A549 (cell line): ENCODE results near the gene PRRX2. TPM values are rescaled to one million over a fixed set of nuclear protein-coding genes. Genes with fewer than 3 reads are reported as not detected.

Experiments used
- ATAC-seq, 2 experiments: fragments of 200-7000 bp in 1 of 2; fragments of >200 bp in 1 of 2; cut with Nextera tagmentation in 1 of 2; cut with Tn5 transposase in 1 of 2; 3 replicates each; pipeline versions ENCODE4 v1.8.0 to v1.9.1; 2018 to 2020; ENCODE audit warnings: mild to moderate bottlenecking in 1 of 2, moderate library complexity in 1 of 2
- CTCF ChIA-PET: fragments of 300-600 bp; sonication (Branson Sonifier 250); formaldehyde crosslinking; extraction: SDS; loops from one replicate; lab custom pipeline; 2021; ENCODE audit warnings: antibody characterized with exemption, inconsistent platforms; lab: Yijun Ruan, JAX
- POLR2A ChIA-PET: fragments of 350-600 bp; formaldehyde crosslinking; extraction: SDS; loops from one replicate; lab custom pipeline; 2021; ENCODE audit warnings: antibody characterized with exemption, inconsistent platforms; lab: Yijun Ruan, JAX
- DNase-seq, 2 experiments: peaks; one replicate each; pipeline versions ENCODE4 v3.0.0 to v3.0.0-alpha.2; 2011 to 2016; ENCODE audit warnings: low read depth in 1 of 2, low spot score in 1 of 2
- FAIRE-seq: peaks from 2 replicates; lab custom pipeline; 2011; peaks lifted over from hg19 to GRCh38; lab: Jason Lieb, UNC
- H3K27ac ChIP-seq, 2 experiments: fragments of >200 bp; sonication (Bioruptor Twin); formaldehyde crosslinking; 3 replicates each; pipeline ENCODE4 v1.5.1; 2016 to 2017
- H3K4me1 ChIP-seq: fragments of >200 bp; sonication (Bioruptor Twin); formaldehyde crosslinking; 3 replicates; pipeline ENCODE4 v1.6.1; 2016
- H3K4me2 ChIP-seq: fragments of >200 bp; sonication (Bioruptor Twin); formaldehyde crosslinking; 3 replicates; pipeline ENCODE4 v1.6.1; 2016
- H3K4me3 ChIP-seq: fragments of >200 bp; sonication (Bioruptor Twin); formaldehyde crosslinking; 3 replicates; pipeline ENCODE4 v1.5.1; 2016
- H3K9me3 ChIP-seq: fragments of >200 bp; sonication (Bioruptor Twin); formaldehyde crosslinking; 3 replicates; pipeline ENCODE4 v1.6.1; 2016
- BHLHE40 ChIP-seq: IDR thresholded peaks from 2 replicates; pipeline ENCODE4 v1.6.1; 2012; ENCODE audit warnings: low read depth, low read length, inconsistent platforms
- CBX8 ChIP-seq: fragments of 200-600 bp; sonication (generic); IDR thresholded peaks from 2 replicates; pipeline ENCODE4 v1.6.1; 2016
- CEBPB ChIP-seq, 2 experiments: fragments of >200 bp in 1 of 2; sonication (Bioruptor Twin) in 1 of 2; formaldehyde crosslinking in 1 of 2; IDR thresholded peaks; 2 replicates each; pipeline ENCODE4 v1.6.1; 2012 to 2016
- E2F6 ChIP-seq: IDR thresholded peaks from 2 replicates; pipeline ENCODE4 v1.6.1; 2012; ENCODE audit warnings: low read depth, borderline replicate concordance
- FOSB ChIP-seq: fragments of 250-450 bp; sonication (Bioruptor Pico); IDR thresholded peaks from 2 replicates; pipeline ENCODE4 v1.5.0; 2020; ENCODE audit warnings: mild to moderate bottlenecking, moderate library complexity
- HDAC2 ChIP-seq: fragments of 200-600 bp; sonication (generic); IDR thresholded peaks from 2 replicates; pipeline ENCODE4 v1.6.1; 2016
- MAX ChIP-seq: IDR thresholded peaks from 2 replicates; pipeline ENCODE4 v1.6.1; 2012
- MYC ChIP-seq: IDR thresholded peaks from 2 replicates; pipeline ENCODE4 v1.6.1; 2012; ENCODE audit warnings: mild to moderate bottlenecking, inconsistent platforms, low read length, improper control_type of control experiment, borderline replicate concordance
- NFE2L2 ChIP-seq: fragments of 150-350 bp; conservative IDR thresholded peaks from 2 replicates; pipeline ENCODE4 v1.6.1; 2014; ENCODE audit warnings: low read length
- RAD21 ChIP-seq, 2 experiments: fragments of >200 bp in 1 of 2; sonication (Bioruptor Twin) in 1 of 2; formaldehyde crosslinking in 1 of 2; IDR thresholded peaks in 1 of 2; conservative IDR thresholded peaks in 1 of 2; 2 replicates in 1 of 2; 3 replicates in 1 of 2; pipeline ENCODE4 v1.6.1; 2012 to 2018; ENCODE audit warnings: inconsistent platforms in 1 of 2
- RARB ChIP-seq: fragments of 250-450 bp; sonication (Bioruptor Pico); IDR thresholded peaks from 2 replicates; pipeline ENCODE4 v1.8.0; 2021; ENCODE audit warnings: mild to moderate bottlenecking, moderate library complexity
- RCOR1 ChIP-seq: fragments of 150-350 bp; IDR thresholded peaks from 2 replicates; pipeline ENCODE4 v1.6.1; 2014; ENCODE audit warnings: antibody characterized with exemption, low read length, low read depth
- RFX5 ChIP-seq: fragments of 450-650 bp; IDR thresholded peaks from 2 replicates; pipeline ENCODE4 v1.7.1; 2014; ENCODE audit warnings: antibody characterized with exemption, mild to moderate bottlenecking, moderate library complexity
- RNF2 ChIP-seq: fragments of 200-600 bp; sonication (generic); IDR thresholded peaks from 2 replicates; pipeline ENCODE4 v1.6.1; 2016; ENCODE audit warnings: low read depth, mild to moderate bottlenecking, antibody characterized with exemption, moderate library complexity, borderline replicate concordance
- SMC3 ChIP-seq: fragments of >200 bp; sonication (Bioruptor Twin); formaldehyde crosslinking; IDR thresholded peaks from 3 replicates; pipeline ENCODE4 v1.6.1; 2018; ENCODE audit warnings: inconsistent platforms
- SREBF2 ChIP-seq: fragments of 450-650 bp; IDR thresholded peaks from 2 replicates; pipeline ENCODE4 v1.6.1; 2014; ENCODE audit warnings: mild to moderate bottlenecking, moderate library complexity
- ZC3H11A ChIP-seq: fragments of 450-650 bp; IDR thresholded peaks from 2 replicates; pipeline ENCODE4 v1.6.1; 2014; ENCODE audit warnings: antibody characterized with exemption, mild to moderate bottlenecking
- WGBS: methylation state at CpG from one replicate; pipeline ENCODE4 v1.1.6; 2017; ENCODE audit errors: missing lambda C conversion rate; 5-methylcytosine and 5-hydroxymethylcytosine counted together
- polyA plus RNA-seq, 4 experiments: library from polyadenylated mRNA; depleted of rRNA in 3 of 4; stranded (reverse); fragments of >200 nt; fragmentation: RNase III in 1 of 4; extraction: RNeasy Plus Mini Kit Qiagen cat#74134 plus additional on column Dnase treatment in 1 of 4; gene quantifications; 2 replicates in 3 of 4; 3 replicates in 1 of 4; pipeline ENCODE4 v1.2.3, GENCODE V29; 2011 to 2017
- TF ChIP-seq, protein P1 (sequence below): fragments of >200 bp; sonication (Bioruptor Twin); formaldehyde crosslinking; IDR thresholded peaks from 2 replicates; pipeline ENCODE4 v1.6.1; 2016
- TF ChIP-seq, protein P2 (sequence below): fragments of >200 bp; sonication (Bioruptor Twin); formaldehyde crosslinking; IDR thresholded peaks from 3 replicates; pipeline ENCODE4 v1.5.1; 2016
- TF ChIP-seq, protein P3 (sequence below): fragments of 150-350 bp; IDR thresholded peaks from 2 replicates; pipeline ENCODE4 v1.6.1; 2014; ENCODE audit warnings: low read depth, mild to moderate bottlenecking, low read length
- TF ChIP-seq, protein P4 (sequence below): fragments of >200 bp; sonication (Bioruptor Twin); formaldehyde crosslinking; IDR thresholded peaks from 3 replicates; pipeline ENCODE4 v1.6.1; 2016

The PRRX2 gene
- polyA plus RNA-seq, 2 of the 4 experiments (the other 2 are of a cell fraction): 0.90 to 2.7 TPM

DNA sequence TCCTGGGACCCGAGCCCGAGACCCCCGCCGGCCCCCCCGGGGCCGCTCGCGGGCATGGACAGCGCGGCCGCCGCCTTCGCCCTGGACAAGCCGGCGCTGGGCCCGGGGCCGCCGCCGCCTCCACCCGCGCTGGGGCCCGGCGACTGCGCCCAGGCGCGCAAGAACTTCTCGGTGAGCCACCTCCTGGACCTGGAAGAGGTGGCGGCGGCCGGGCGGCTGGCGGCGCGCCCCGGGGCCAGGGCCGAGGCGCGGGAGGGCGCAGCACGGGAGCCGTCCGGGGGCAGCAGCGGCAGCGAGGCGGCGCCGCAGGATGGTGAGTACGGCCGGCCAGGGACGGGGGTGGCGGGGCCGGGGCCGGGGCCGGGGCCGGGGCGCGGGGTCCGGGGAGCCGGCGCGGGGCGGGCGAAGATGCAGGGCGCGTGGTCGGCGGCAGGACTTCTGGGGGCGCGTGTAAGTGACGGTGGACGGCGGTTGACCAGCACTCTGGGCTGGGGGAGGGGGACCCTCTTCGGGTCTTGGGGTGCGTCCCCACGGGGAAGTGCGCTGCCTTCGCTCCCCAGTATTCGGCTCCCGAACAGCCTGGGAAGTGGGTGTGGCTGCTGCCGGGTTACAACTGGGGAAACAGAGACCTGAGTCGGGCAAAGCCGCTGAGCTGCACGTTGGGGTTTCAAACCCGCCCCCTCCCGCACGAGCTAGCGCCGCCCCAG is 520 bp downstream of the PRRX2 start:
- CTCF ChIA-PET: interaction anchor here (0.7 to 1.5 kb wide), 5 partner anchors 12 to 93 kb away, joined by 3 to 6 read pairs (median 3); no protein-coding TSS in a partner anchor
- ATAC-seq (peak in 1 of 2 experiments; percentile 53; a peak in 3 of 6 replicates), DNase-seq (no peak), FAIRE-seq (no peak)
- TF ChIP-seq HDAC2 (no peak), CBX8 (no peak), SMC3 (0 out of 3 replicates have a peak, but pooled peaks have one; percentile 9)
- TF ChIP-seq, protein P1, sequence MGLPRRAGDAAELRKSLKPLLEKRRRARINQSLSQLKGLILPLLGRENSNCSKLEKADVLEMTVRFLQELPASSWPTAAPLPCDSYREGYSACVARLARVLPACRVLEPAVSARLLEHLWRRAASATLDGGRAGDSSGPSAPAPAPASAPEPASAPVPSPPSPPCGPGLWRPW: no peak
- Histone ChIP-seq H3K4me3 (peak overlapping the region; percentile 77), H3K4me2 (peak overlapping the region; percentile 86), H3K9me3 (no peaks in the 10 kb centered on the region), H3K4me1 (peaks cover 18% of the 10 kb centered on the region; the same call in 1 of the 3 replicates), H3K27ac (peak overlapping the region; percentile 82 to 86)
- WGBS: 68% methylated on average over 11 of the region's 88 CpGs
- POLR2A ChIA-PET: interaction anchor here (0.7 kb wide), 1 partner anchor 1247 kb away, joined by 3 read pairs; no protein-coding TSS in a partner anchor

- ATAC-seq (no peak), DNase-seq (no peak), FAIRE-seq (no peak)
- Histone ChIP-seq H3K4me1 (peaks cover 18% of the 10 kb centered on the region; the same call in 1 of the 3 replicates), H3K4me2 (peak overlapping the region; percentile 86), H3K27ac (peak overlapping the region in 1 of 2 experiments; percentile 86; a peak in 2 of 6 replicates), H3K9me3 (no peaks in the 10 kb centered on the region), H3K4me3 (peak overlapping the region; percentile 77; the same call in 2 of the 3 replicates)
- TF ChIP-seq FOSB: no peak
- WGBS: 79% methylated on average over 8 of the region's 13 CpGs
- ChIA-PET CTCF (interaction anchor here (0.7 to 1.6 kb wide), 6 partner anchors 11 to 92 kb away, joined by 3 to 6 read pairs (median 3); no protein-coding TSS in a partner anchor), POLR2A (interaction anchor here (0.7 kb wide), 1 partner anchor 1246 kb away, joined by 3 read pairs; no protein-coding TSS in a partner anchor)
Measured at GRCh38 chr9:129666575-129666974, 1.1 kb downstream of the PRRX2 start.

DNA sequence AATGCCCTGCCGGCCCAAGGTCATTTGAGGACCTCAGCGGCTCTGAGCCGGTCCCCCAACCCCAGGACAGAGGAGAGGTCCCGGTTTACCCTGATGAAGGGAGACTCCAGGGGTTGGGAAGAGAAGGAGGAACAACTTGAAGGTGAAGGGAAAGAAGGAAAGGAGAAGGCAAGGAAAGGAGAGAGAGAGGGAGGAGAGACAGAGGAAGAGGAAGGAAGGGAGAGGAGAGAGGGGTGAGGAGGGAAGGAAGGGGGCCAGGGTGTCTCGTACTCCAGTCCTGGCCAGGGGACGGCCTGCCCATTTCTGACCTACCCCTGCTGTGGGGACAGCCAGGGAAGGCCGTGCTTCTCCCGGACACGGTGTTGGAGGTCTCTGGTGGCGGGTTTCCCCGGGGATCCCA is 1.9 kb downstream of the PRRX2 start:
- FAIRE-seq: no peak
- TF ChIP-seq MYC: no peak
- TF ChIP-seq CBX8: no peak
- no peak for TF ChIP-seq NFE2L2
- TF ChIP-seq RFX5: no peak
- TF ChIP-seq, all 56 proteins: peak for 0
- no peak overlapping the region for H3K27ac ChIP-seq
- no peaks in the 10 kb centered on the region for H3K9me3 ChIP-seq
- ChIA-PET POLR2A (no interaction called here), CTCF (interaction anchor here (1.1 to 1.9 kb wide), 5 partner anchors 10 to 54 kb away, joined by 3 to 6 read pairs (median 3); no protein-coding TSS in a partner anchor)
- H3K4me1 ChIP-seq: peaks cover 18% of the 10 kb centered on the region; the same call in 1 of the 3 replicates
- WGBS: 96% methylated on average over 11 of the region's 11 CpGs
- ATAC-seq (no peak), DNase-seq (no peak)
- H3K4me2 ChIP-seq: no peak overlapping the region
- H3K4me3 ChIP-seq: no peak overlapping the region

DNA sequence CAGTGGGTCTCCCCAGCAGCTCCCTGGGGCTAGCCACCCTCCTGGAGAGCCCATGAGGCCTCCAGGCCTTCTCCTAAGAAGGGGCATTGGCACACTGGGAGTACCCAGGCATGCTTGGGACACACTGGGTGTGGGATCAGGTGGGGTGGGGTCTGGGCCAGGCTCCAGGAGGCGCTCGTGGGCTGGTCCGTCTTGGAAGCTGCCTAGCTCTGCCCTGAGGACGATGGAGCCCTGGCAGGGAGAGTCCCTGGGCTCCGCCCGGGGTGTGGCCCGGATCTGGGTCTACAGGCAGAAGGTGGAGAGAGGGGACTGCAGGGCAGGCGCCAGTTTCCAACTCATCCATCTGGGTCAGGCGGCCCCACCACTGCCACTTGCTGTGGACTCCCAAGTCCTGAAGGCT is 2.4 kb downstream of the PRRX2 start:
- Histone ChIP-seq H3K4me1 (peaks cover 18% of the 10 kb centered on the region; the same call in 1 of the 3 replicates), H3K4me2 (no peak overlapping the region), H3K9me3 (no peaks in the 10 kb centered on the region), H3K27ac (no peak overlapping the region), H3K4me3 (no peak overlapping the region)
- ATAC-seq: peak in 1 of 2 experiments; percentile 29; a peak in 3 of 6 replicates
- TF ChIP-seq SREBF2: no peak
- no peak for TF ChIP-seq RARB (CRISPR knock-in tag)
- TF ChIP-seq CEBPB (IDR thresholded peaks at IDR 0.05): no peak
- no peak for TF ChIP-seq MAX
- TF ChIP-seq RCOR1: no peak
- no peak for TF ChIP-seq ZC3H11A
- TF ChIP-seq, protein P2, sequence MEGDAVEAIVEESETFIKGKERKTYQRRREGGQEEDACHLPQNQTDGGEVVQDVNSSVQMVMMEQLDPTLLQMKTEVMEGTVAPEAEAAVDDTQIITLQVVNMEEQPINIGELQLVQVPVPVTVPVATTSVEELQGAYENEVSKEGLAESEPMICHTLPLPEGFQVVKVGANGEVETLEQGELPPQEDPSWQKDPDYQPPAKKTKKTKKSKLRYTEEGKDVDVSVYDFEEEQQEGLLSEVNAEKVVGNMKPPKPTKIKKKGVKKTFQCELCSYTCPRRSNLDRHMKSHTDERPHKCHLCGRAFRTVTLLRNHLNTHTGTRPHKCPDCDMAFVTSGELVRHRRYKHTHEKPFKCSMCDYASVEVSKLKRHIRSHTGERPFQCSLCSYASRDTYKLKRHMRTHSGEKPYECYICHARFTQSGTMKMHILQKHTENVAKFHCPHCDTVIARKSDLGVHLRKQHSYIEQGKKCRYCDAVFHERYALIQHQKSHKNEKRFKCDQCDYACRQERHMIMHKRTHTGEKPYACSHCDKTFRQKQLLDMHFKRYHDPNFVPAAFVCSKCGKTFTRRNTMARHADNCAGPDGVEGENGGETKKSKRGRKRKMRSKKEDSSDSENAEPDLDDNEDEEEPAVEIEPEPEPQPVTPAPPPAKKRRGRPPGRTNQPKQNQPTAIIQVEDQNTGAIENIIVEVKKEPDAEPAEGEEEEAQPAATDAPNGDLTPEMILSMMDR: no peak
- no peak for TF ChIP-seq RNF2
- TF ChIP-seq E2F6: no peak
- TF ChIP-seq, protein P3, sequence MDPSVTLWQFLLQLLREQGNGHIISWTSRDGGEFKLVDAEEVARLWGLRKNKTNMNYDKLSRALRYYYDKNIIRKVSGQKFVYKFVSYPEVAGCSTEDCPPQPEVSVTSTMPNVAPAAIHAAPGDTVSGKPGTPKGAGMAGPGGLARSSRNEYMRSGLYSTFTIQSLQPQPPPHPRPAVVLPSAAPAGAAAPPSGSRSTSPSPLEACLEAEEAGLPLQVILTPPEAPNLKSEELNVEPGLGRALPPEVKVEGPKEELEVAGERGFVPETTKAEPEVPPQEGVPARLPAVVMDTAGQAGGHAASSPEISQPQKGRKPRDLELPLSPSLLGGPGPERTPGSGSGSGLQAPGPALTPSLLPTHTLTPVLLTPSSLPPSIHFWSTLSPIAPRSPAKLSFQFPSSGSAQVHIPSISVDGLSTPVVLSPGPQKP: no peak
- TF ChIP-seq RAD21 (conservative IDR thresholded peaks at IDR 0.05 in 1 of 2, IDR thresholded peaks at IDR 0.05 in 1 of 2): no peak
- no peak for TF ChIP-seq BHLHE40
- TF ChIP-seq, protein P4, sequence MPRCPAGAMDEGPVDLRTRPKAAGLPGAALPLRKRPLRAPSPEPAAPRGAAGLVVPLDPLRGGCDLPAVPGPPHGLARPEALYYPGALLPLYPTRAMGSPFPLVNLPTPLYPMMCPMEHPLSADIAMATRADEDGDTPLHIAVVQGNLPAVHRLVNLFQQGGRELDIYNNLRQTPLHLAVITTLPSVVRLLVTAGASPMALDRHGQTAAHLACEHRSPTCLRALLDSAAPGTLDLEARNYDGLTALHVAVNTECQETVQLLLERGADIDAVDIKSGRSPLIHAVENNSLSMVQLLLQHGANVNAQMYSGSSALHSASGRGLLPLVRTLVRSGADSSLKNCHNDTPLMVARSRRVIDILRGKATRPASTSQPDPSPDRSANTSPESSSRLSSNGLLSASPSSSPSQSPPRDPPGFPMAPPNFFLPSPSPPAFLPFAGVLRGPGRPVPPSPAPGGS: no peak
- FAIRE-seq: no peak
- POLR2A ChIA-PET: no interaction called here
- WGBS: 71% methylated on average over 4 of the region's 9 CpGs
- DNase-seq: no peak
- CTCF ChIA-PET: interaction anchor here (1.5 to 1.9 kb wide), 3 partner anchors 11 to 52 kb away, joined by 3 to 4 read pairs (median 3); no protein-coding TSS in a partner anchor
